Neuronal stem cell (in vitro differentiated cells): ENCODE results near the gene MVK.

Experiments used
- DNase-seq: peaks from one replicate; pipeline ENCODE4 v3.0.0-alpha.2; 2013; ENCODE audit warnings: low spot score
- H2AFZ ChIP-seq: one replicate; pipeline ENCODE4 v1.6.1; 2013; ENCODE audit warnings: mild to moderate bottlenecking, low read length, inconsistent platforms
- H2AK5ac ChIP-seq: 2 replicates; pipeline ENCODE4 v1.6.1; 2013; ENCODE audit warnings: low read depth, mild to moderate bottlenecking, inconsistent platforms, low read length, moderate library complexity, mixed read lengths
- H2BK120ac ChIP-seq: 2 replicates; pipeline ENCODE4 v1.6.1; 2013; ENCODE audit warnings: low read depth, mild to moderate bottlenecking, inconsistent platforms, low read length, moderate library complexity, mixed read lengths
- H2BK12ac ChIP-seq: one replicate; pipeline ENCODE4 v1.6.1; 2013; ENCODE audit warnings: low read length, inconsistent platforms
- H2BK15ac ChIP-seq: 2 replicates; pipeline ENCODE4 v1.6.1; 2013; ENCODE audit warnings: mild to moderate bottlenecking, low read length, inconsistent platforms, mixed read lengths
- H2BK5ac ChIP-seq: one replicate; pipeline ENCODE4 v1.6.1; 2013; ENCODE audit warnings: inconsistent platforms, mild to moderate bottlenecking, low read length, moderate library complexity
- H3K14ac ChIP-seq: one replicate; pipeline ENCODE4 v1.6.1; 2013; ENCODE audit warnings: low read length, inconsistent platforms
- H3K18ac ChIP-seq: 2 replicates; pipeline ENCODE4 v1.6.1; 2013; ENCODE audit warnings: low read length, inconsistent platforms
- H3K23ac ChIP-seq: 2 replicates; pipeline ENCODE4 v1.6.1; 2013; ENCODE audit warnings: low read depth, mild to moderate bottlenecking, mixed read lengths, low read length, inconsistent platforms; ENCODE audit not compliant: poor library complexity
- H3K27ac ChIP-seq: replicated peaks from 3 replicates; pipeline ENCODE4 v1.5.1; 2013; ENCODE audit warnings: low read length, inconsistent platforms
- H3K27me3 ChIP-seq, 3 experiments: 2 replicates each; pipeline ENCODE4 v1.6.1; 2013; ENCODE audit warnings: low read length in 3 of 3, mild to moderate bottlenecking in 2 of 3, inconsistent platforms in 1 of 3, low read depth in 1 of 3, mixed read lengths in 1 of 3, moderate library complexity in 1 of 3; ENCODE audit not compliant: control insufficient read depth in 3 of 3, insufficient read depth in 3 of 3
- H3K36me3 ChIP-seq, 2 donors: replicated peaks in 1 of 2; 2 replicates each; pipeline ENCODE4 v1.6.1; 2013; ENCODE audit warnings: low read length in 2 of 2; ENCODE audit not compliant: control insufficient read depth in 2 of 2, insufficient read depth in 2 of 2
- H3K4ac ChIP-seq: 2 replicates; pipeline ENCODE4 v1.6.1; 2013; ENCODE audit warnings: inconsistent platforms, mild to moderate bottlenecking, low read length, moderate library complexity
- H3K4me1 ChIP-seq, 2 donors: 1 replicate in 1 of 2; 2 replicates in 1 of 2; pipeline ENCODE4 v1.6.1; 2013; ENCODE audit warnings: low read length in 2 of 2, low read depth in 1 of 2; ENCODE audit not compliant: control insufficient read depth in 2 of 2, insufficient read depth in 1 of 2
- H3K4me2 ChIP-seq: one replicate; pipeline ENCODE4 v1.6.1; 2013; ENCODE audit warnings: mild to moderate bottlenecking, low read length, inconsistent platforms; ENCODE audit not compliant: insufficient read depth, poor library complexity, severe bottlenecking
- H3K4me3 ChIP-seq, 2 donors: 2 replicates each; pipeline ENCODE4 v1.5.1; 2013; ENCODE audit warnings: low read length in 2 of 2, mild to moderate bottlenecking in 2 of 2, inconsistent platforms in 1 of 2, moderate library complexity in 1 of 2
- H3K79me1 ChIP-seq: one replicate; pipeline ENCODE4 v1.6.1; 2013; ENCODE audit warnings: low read depth, mild to moderate bottlenecking, inconsistent platforms, low read length, moderate library complexity
- H3K9ac ChIP-seq: one replicate; pipeline ENCODE4 v1.6.1; 2013; ENCODE audit warnings: mild to moderate bottlenecking, low read depth, low read length, inconsistent platforms; ENCODE audit not compliant: poor library complexity
- H3K9me3 ChIP-seq, 2 donors: replicated peaks in 1 of 2; 2 replicates each; pipeline versions ENCODE3 to v1.6.1; 2013; ENCODE audit warnings: low read length in 2 of 2, mild to moderate bottlenecking in 2 of 2, inconsistent platforms in 1 of 2, low read depth in 1 of 2, mixed read lengths in 1 of 2, moderate library complexity in 1 of 2; ENCODE audit not compliant: control insufficient read depth in 2 of 2, insufficient read depth in 1 of 2
- H4K8ac ChIP-seq: one replicate; pipeline ENCODE4 v1.6.1; 2013; ENCODE audit warnings: low read depth, mild to moderate bottlenecking, inconsistent platforms, low read length, moderate library complexity
- H4K91ac ChIP-seq: one replicate; pipeline ENCODE4 v1.6.1; 2013; ENCODE audit warnings: low read length, low read depth, mild to moderate bottlenecking, inconsistent platforms; ENCODE audit not compliant: poor library complexity
- WGBS, 2 donors: extraction: QIAGEN DNeasy Blood & Tissue Kit; methylation state at CpG; one replicate each; pipeline ENCODE4 v1.1.7; 2013; ENCODE audit warnings: missing lambda C conversion rate in 2 of 2, mixed read lengths in 1 of 2; ENCODE audit not compliant: insufficient read length in 2 of 2, insufficient replicate concordance in 1 of 2; ENCODE audit errors: extremely low coverage in 2 of 2; 5-methylcytosine and 5-hydroxymethylcytosine counted together

Gene MVK

DNA sequence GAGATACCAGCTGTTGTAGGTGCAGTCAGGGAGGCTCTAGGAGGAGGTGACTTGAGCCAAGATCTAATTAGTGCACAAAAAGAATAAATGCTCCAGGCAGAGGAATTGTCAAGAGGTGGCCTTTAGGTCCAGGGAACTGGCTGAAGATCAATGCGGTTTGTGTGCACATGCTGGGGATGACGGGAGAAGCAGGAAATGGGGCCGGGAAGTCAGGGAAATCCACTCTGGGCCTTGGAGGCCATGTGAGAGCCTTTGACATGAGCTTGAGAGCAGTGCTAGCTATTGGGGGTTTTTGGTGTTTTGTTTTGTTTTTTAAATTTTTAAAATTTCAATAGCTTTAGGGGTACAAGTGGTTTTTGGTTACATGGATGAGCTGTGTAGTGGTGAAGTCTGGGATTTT, 67.4 kb downstream of the MVK start:
- WGBS, 2 donors = no CpG with 5 or more reads among the region's 3 CpGs

GRCh38 chr12:109641422-109641821, 67.8 kb downstream of the MVK start:
- Histone ChIP-seq H3K27me3 (peaks cover 0 to 24% (median 0%) of the 10 kb centered on the region in 3 experiments), H2AFZ (no peak overlapping the region), H3K4me3 (no peak overlapping the region), H4K8ac (no peak overlapping the region), H2BK5ac (no peak overlapping the region), H2BK12ac (no peak overlapping the region), H3K27ac (no peak overlapping the region), H4K91ac (no peak overlapping the region), H3K4me2 (no peak overlapping the region), H3K9me3 (no peaks in the 10 kb centered on the region), H3K9ac (no peak overlapping the region), H2BK15ac (no peak overlapping the region), H3K14ac (no peak overlapping the region), H3K23ac (no peak overlapping the region), H2BK120ac (no peak overlapping the region), H3K4me1 (peaks cover 3% of the 10 kb centered on the region in 2 donors), H3K4ac (no peak overlapping the region), H3K79me1 (no peaks in the 10 kb centered on the region), H3K18ac (no peak overlapping the region), H3K36me3 (no peaks in the 10 kb centered on the region), H2AK5ac (no peak overlapping the region)
- WGBS, 2 donors = no CpG with 5 or more reads among the region's 2 CpGs
- no peak for DNase-seq

More for the DNA sequence above, 67.4 kb downstream of the MVK start:
- Histone ChIP-seq H3K4me1 (peaks cover 2 to 3% of the 10 kb centered on the region in 2 donors), H3K14ac (no peak overlapping the region), H2AK5ac (no peak overlapping the region), H3K4ac (no peak overlapping the region), H2BK120ac (no peak overlapping the region), H2BK5ac (no peak overlapping the region), H3K27me3 (peaks cover 0 to 20% (median 2%) of the 10 kb centered on the region in 3 experiments), H4K91ac (no peak overlapping the region), H3K18ac (no peak overlapping the region), H2BK12ac (no peak overlapping the region), H3K4me3 (no peak overlapping the region), H3K4me2 (no peak overlapping the region), H2BK15ac (no peak overlapping the region), H2AFZ (no peak overlapping the region), H3K27ac (no peak overlapping the region), H3K9ac (no peak overlapping the region), H3K36me3 (peaks cover 0 to 1% of the 10 kb centered on the region in 2 donors), H4K8ac (no peak overlapping the region), H3K79me1 (no peaks in the 10 kb centered on the region), H3K23ac (no peak overlapping the region), H3K9me3 (peaks cover 0 to 2% of the 10 kb centered on the region in 2 donors)
- DNase-seq = no peak

DNA sequence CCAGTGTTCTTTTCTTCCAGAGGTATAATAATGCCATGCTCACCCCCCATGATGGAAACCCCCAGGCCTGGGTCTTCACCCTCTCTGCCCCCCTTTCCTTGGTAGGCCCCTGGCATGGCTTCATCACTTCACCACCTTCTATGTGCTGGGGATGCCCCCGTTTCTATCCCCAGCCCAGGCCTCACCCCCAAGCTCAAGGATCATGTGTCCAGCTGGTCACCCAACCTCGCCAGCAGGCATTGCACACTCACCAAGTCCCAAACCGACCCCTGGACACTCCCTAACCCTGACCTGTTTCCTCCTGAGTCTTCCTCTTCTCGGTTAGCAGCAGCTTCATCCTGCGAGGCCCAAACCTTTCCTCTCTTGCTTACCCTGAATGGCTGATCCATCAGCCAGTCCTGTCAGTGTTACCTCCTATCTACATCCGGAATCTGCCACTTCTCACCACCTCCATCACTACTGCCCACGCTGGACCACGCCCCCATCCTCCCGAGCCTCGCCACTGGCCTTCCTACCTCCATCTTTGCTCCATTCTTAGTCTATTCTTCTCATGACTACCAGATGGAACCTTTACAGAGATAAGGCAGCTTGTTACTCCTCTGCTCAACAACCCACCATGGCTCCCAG, 69.0 kb downstream of the MVK start:
- no peaks in the 10 kb centered on the region for H3K36me3 ChIP-seq
- H2AFZ ChIP-seq = no peak overlapping the region
- DNase-seq = no peak
- peak overlapping the region; percentile 81 for H2AK5ac ChIP-seq
- H2BK12ac ChIP-seq = peak overlapping the region; percentile 51
- peaks cover 0 to 36% (median 0%) of the 10 kb centered on the region in 3 experiments for H3K27me3 ChIP-seq
- peaks cover 0 to 2% of the 10 kb centered on the region in 2 donors for H3K4me1 ChIP-seq
- H2BK15ac ChIP-seq = peak overlapping the region; percentile 86
- no peaks in the 10 kb centered on the region for H3K9me3 ChIP-seq
- H3K27ac ChIP-seq = no peak overlapping the region
- H2BK5ac ChIP-seq = peak overlapping the region; percentile 20
- H3K4me2 ChIP-seq = no peak overlapping the region
- peak overlapping the region; percentile 24 for H3K9ac ChIP-seq
- no peaks in the 10 kb centered on the region for H3K79me1 ChIP-seq
- H3K4me3 ChIP-seq = no peak overlapping the region
- WGBS, 2 donors = no CpG with 5 or more reads among the region's 10 CpGs
- no peak overlapping the region for H4K8ac ChIP-seq
- no peak overlapping the region for H4K91ac ChIP-seq
- peak overlapping the region; percentile 87 for H2BK120ac ChIP-seq
- peak overlapping the region; percentile 30 for H3K18ac ChIP-seq
- no peak overlapping the region for H3K23ac ChIP-seq
- H3K4ac ChIP-seq = no peak overlapping the region
- no peak overlapping the region for H3K14ac ChIP-seq

DNA sequence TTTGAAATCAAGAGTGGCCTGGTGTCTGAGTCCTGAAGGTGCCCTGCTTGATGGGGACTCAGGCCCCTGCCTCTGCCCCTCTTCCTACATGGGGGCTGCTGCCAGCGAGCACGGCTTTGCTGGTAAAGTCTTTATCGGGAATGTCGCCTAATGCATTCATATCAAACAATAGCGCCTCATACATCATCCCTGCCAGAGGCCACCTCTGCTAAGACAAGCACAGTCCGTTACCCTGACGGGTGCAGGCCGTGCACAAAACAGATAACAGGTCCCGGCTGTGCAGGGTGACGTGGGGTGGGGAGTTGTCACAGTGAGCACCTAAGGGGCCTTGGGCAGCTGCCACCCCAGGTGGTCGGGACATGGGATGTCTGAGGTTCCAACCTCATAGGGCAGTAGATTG, 71.6 kb downstream of the MVK start:
- no peak overlapping the region for H3K27ac ChIP-seq
- H4K91ac ChIP-seq = no peak overlapping the region
- H2BK15ac ChIP-seq = no peak overlapping the region
- H3K4me3 ChIP-seq = no peak overlapping the region
- H3K36me3 ChIP-seq = no peaks in the 10 kb centered on the region
- H3K4me1 ChIP-seq = peaks cover 0 to 2% of the 10 kb centered on the region in 2 donors
- H3K9ac ChIP-seq = peak overlapping the region; percentile 39
- H3K79me1 ChIP-seq = no peaks in the 10 kb centered on the region
- no peak overlapping the region for H3K4ac ChIP-seq
- H2BK5ac ChIP-seq = no peak overlapping the region
- H2AK5ac ChIP-seq = peak overlapping the region; percentile 89
- no CpG with 5 or more reads among the region's 11 CpGs for WGBS, 2 donors
- peak overlapping the region; percentile 76 for H3K18ac ChIP-seq
- no peak overlapping the region for H3K23ac ChIP-seq
- no peak for DNase-seq
- no peak overlapping the region for H3K4me2 ChIP-seq
- no peak overlapping the region for H3K14ac ChIP-seq
- peaks cover 0 to 48% (median 0%) of the 10 kb centered on the region in 3 experiments for H3K27me3 ChIP-seq
- H3K9me3 ChIP-seq = no peaks in the 10 kb centered on the region
- H2BK120ac ChIP-seq = no peak overlapping the region
- no peak overlapping the region for H2AFZ ChIP-seq
- H4K8ac ChIP-seq = no peak overlapping the region
- no peak overlapping the region for H2BK12ac ChIP-seq
